ENCODE results near the gene FARP1.

- TF ChIP-seq CTCF (tag by site-specific recombination; IDR thresholded peaks at IDR 0.05) = no peak
- TF ChIP-seq ZNF830 (tag by site-specific recombination; IDR thresholded peaks at IDR 0.05; ENCODE audit: low read depth) = no peak
- TF ChIP-seq ZSCAN30 (tag by site-specific recombination; IDR thresholded peaks at IDR 0.05) = no peak
Observed at GRCh38 chr13:98157188-98157587, 14.3 kb downstream of the FARP1 start.
